DLD1 (cell line): ENCODE data around the gene CPSF4L.
"Not testable (repeated sequence)": the region's sequence is repeated elsewhere in the genome, so short reads cannot be mapped to it uniquely, and the experiment has no call there.

ENCODE experiments used
- in situ Hi-C: cut with HindIII; loops from 2 replicates; pipeline ENCODE4 v1.10.0; 2017; ENCODE audit warnings: low sequenced_read_pairs

CPSF4L gene

GRCh38 chr17:73261617-73261951 is at the start of gene CPSF4L:
Gene CPSF4L, minus strand, starts transcription at chr17:73261880. Its CDS starts 62 bp downstream, at chr17:73261818.
- in situ Hi-C loops: no loop called here

- in situ Hi-C loops: no loop called here
Observed at GRCh38 chr17:73311428-73311780, 49.7 kb upstream of the CPSF4L start.

- in situ Hi-C loops: no loop called here
Observed at GRCh38 chr17:73309727-73310596, 48.3 kb upstream of the CPSF4L start.

GRCh38 chr17:73308959-73309358 is 47.3 kb upstream of the CPSF4L start:
- in situ Hi-C loops: not testable (repeated sequence)

GRCh38 chr17:73308017-73308823 is 46.5 kb upstream of the CPSF4L start:
- in situ Hi-C loops: no loop called here

GRCh38 chr17:73307130-73307529 is 45.5 kb upstream of the CPSF4L start:
- in situ Hi-C loops: no loop called here

GRCh38 chr17:73305845-73306836 is 44.5 kb upstream of the CPSF4L start:
- in situ Hi-C loops: no loop called here

- in situ Hi-C loops: no loop called here
Observed at GRCh38 chr17:73304971-73305812, 43.5 kb upstream of the CPSF4L start.

- in situ Hi-C loops: no loop called here
Observed at GRCh38 chr17:73304438-73304837, 42.8 kb upstream of the CPSF4L start.

- in situ Hi-C loops: no loop called here
Observed at GRCh38 chr17:73302189-73302588, 40.5 kb upstream of the CPSF4L start.

GRCh38 chr17:73301369-73301768 is 39.7 kb upstream of the CPSF4L start:
- in situ Hi-C loops: no loop called here

GRCh38 chr17:73300392-73300791 is 38.7 kb upstream of the CPSF4L start:
- in situ Hi-C loops: no loop called here

GRCh38 chr17:73297934-73298861 is 36.5 kb upstream of the CPSF4L start:
- in situ Hi-C loops: no loop called here

GRCh38 chr17:73293480-73293911 is 31.8 kb upstream of the CPSF4L start:
- in situ Hi-C loops: no loop called here

- in situ Hi-C loops: no loop called here
Observed at GRCh38 chr17:73293031-73293430, 31.4 kb upstream of the CPSF4L start.

- in situ Hi-C loops: no loop called here
Observed at GRCh38 chr17:73292031-73292531, 30.4 kb upstream of the CPSF4L start.

GRCh38 chr17:73291260-73291801 is 29.7 kb upstream of the CPSF4L start:
- in situ Hi-C loops: no loop called here
